ENCODE results near the gene AUTS2.

The AUTS2 gene

GRCh38 chr7:70153933-70154332 is 555.7 kb downstream of the AUTS2 start:
- DNase-seq (ENCODE audit: low read depth), result no peak
- TF ChIP-seq CTCF (IDR thresholded peaks at IDR 0.05; ENCODE audit: low read depth, low read length, missing control alignments), result no peak
- no peak overlapping the region for H3K4me3 ChIP-seq (ENCODE audit: low read depth, low read length)
- in situ Hi-C loops (cut with HindIII; ENCODE audit: low sequenced_read_pairs), result no loop called here

GRCh38 chr7:70154521-70155180 is 556.4 kb downstream of the AUTS2 start:
- TF ChIP-seq CTCF (IDR thresholded peaks at IDR 0.05; ENCODE audit: low read depth, low read length, missing control alignments), result no peak
- DNase-seq (ENCODE audit: low read depth), result no peak
- no peak overlapping the region for H3K4me3 ChIP-seq (ENCODE audit: low read depth, low read length)
- in situ Hi-C loops (cut with HindIII; ENCODE audit: low sequenced_read_pairs), result no loop called here

GRCh38 chr7:70156057-70156456 is 557.8 kb downstream of the AUTS2 start:
- no peak for TF ChIP-seq CTCF (IDR thresholded peaks at IDR 0.05; ENCODE audit: low read depth, low read length, missing control alignments)
- H3K4me3 ChIP-seq (ENCODE audit: low read depth, low read length), result no peak overlapping the region
- in situ Hi-C loops (cut with HindIII; ENCODE audit: low sequenced_read_pairs), result no loop called here
- DNase-seq (ENCODE audit: low read depth), result no peak

- DNase-seq (ENCODE audit: low read depth), result no peak
- no peak for TF ChIP-seq CTCF (IDR thresholded peaks at IDR 0.05; ENCODE audit: low read depth, low read length, missing control alignments)
- no peak overlapping the region for H3K4me3 ChIP-seq (ENCODE audit: low read depth, low read length)
- in situ Hi-C loops (cut with HindIII; ENCODE audit: low sequenced_read_pairs), result no loop called here
Measured at GRCh38 chr7:70159121-70159520, 560.8 kb downstream of the AUTS2 start.

- in situ Hi-C loops (cut with HindIII; ENCODE audit: low sequenced_read_pairs), result no loop called here
- no peak for TF ChIP-seq CTCF (IDR thresholded peaks at IDR 0.05; ENCODE audit: low read depth, low read length, missing control alignments)
- H3K4me3 ChIP-seq (ENCODE audit: low read depth, low read length), result no peak overlapping the region
- DNase-seq (ENCODE audit: low read depth), result no peak
Measured at GRCh38 chr7:70165477-70166170, 567.3 kb downstream of the AUTS2 start.

GRCh38 chr7:70171369-70171920 is 573.2 kb downstream of the AUTS2 start:
- no peak overlapping the region for H3K4me3 ChIP-seq (ENCODE audit: low read depth, low read length)
- no peak for DNase-seq (ENCODE audit: low read depth)
- no peak for TF ChIP-seq CTCF (IDR thresholded peaks at IDR 0.05; ENCODE audit: low read depth, low read length, missing control alignments)
- in situ Hi-C loops (cut with HindIII; ENCODE audit: low sequenced_read_pairs), result no loop called here
